GM19467 (cell line): ENCODE results near the gene NCOA3.
A peak's percentile ranks its signal among the peaks of the same experiment; 100 is the strongest.
"Not testable (repeated sequence)": the region's sequence is repeated elsewhere in the genome, so short reads cannot be mapped to it uniquely, and the experiment has no call there.

Experiments
- ATAC-seq: cut with Tn5 transposase; IDR thresholded peaks from one replicate; pipeline ENCODE4 v1.9.1; 2021; ENCODE audit warnings: mild to moderate bottlenecking, moderate library complexity; ENCODE audit not compliant: unreplicated experiment

The NCOA3 gene

DNA sequence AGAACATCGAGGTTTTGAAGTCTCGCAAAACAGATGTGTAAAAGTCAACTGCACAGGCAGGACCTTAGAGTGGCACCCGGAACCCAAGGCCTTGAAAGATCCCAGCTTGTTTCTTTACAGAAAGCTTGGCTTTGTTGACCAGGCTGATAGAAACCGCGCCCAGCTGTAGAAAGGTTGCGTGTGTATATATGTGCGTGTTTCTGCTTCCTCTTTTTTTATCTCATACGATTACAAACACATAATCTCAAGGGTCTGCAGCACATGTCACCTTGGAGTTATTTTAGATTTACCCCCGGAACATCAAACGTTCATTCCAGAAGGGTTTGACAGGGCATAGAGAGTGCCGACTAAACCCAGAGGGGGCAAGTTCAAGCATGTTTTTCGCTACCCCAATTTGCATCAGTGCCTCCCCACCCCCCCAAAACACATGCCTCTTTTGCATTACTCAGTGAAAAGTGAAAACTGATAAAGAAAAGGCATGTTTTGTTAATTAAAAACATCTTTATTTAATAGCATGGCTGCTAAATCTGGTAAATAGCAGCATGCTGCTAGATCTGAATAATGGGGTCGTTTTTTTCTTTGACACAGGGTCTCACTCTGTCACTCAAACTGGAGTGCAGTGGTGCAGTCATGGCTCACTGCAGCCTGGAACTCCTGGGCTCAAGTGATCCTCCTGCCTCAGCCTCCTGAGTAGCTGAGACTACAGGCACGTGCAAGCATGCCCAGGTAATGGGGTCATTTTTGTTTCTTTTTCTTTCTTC, 33.2 kb upstream of the NCOA3 start:
- ATAC-seq = no peak

- ATAC-seq = no peak
Observed at GRCh38 chr20:47475419-47476044, 26.2 kb upstream of the NCOA3 start.

- no peak for ATAC-seq
Observed at GRCh38 chr20:47476452-47476851, 25.2 kb upstream of the NCOA3 start.

GRCh38 chr20:47479093-47479492, 22.6 kb upstream of the NCOA3 start:
- no peak for ATAC-seq

GRCh38 chr20:47479506-47479905, 22.2 kb upstream of the NCOA3 start:
- no peak for ATAC-seq

GRCh38 chr20:47480239-47480638, 21.4 kb upstream of the NCOA3 start:
- no peak for ATAC-seq

- ATAC-seq = no peak
Observed at GRCh38 chr20:47480705-47481104, 21.0 kb upstream of the NCOA3 start.

DNA sequence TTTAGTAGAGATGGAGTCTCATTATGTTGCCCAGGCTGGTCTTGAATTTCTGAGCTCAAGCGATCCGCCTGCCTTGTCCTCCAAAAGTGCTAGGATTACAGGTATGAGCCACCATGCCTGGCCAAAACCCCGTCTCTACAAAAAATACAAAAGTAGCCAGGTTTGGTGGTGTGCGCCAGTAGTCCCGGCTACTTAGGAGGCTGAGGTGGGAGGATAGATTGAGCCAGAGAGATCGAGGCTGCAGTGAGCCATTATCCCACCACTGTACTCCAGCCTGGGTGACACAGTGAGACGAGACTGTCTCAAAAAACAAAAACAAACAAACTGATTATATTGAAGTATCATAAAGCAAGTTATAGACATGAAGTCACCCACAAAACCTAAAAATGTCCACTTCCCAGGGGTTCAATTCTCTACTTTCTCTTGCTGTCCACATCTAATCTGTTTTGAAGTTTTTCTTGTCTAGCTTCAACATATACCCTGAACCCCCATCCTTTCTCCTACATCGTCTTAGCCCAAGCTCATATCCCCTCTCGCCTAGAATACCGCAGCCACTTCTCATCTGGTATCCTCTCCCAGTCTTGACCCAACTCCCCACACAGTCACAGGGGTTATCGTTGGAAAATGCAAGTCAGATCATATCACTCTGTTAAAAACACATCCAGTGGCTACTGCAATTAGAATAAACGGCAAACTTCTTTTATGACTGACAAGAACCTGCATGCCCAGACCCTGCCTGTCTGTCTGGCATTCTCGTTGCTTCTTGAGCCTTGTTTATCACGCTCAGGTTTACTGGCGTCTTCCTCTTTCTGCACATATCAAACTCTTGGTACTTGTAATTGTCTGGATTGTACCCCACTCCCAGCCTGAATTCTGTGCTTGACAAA, 20.1 kb upstream of the NCOA3 start:
- ATAC-seq = no peak

DNA sequence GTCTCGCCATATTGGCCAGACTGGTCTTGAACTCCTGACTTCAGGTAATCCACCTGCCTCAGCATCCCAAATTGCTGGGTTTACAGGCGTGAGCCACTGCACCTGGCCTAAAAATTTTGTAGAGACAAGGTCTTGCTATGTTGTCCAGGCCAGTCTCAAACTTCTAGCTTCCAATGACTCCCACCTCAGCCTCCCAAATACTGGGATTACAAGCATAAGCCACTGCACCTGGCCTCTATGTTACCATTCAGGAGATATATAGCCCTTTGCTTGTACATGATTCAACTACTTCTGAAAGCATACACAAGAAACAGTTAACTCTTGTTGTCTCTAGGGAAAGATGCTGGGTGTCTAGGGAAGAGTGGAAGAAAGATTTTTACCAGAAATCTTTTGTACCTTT, 19.0 kb upstream of the NCOA3 start:
- no peak for ATAC-seq

GRCh38 chr20:47484303-47484702, 17.4 kb upstream of the NCOA3 start:
- no peak for ATAC-seq

DNA sequence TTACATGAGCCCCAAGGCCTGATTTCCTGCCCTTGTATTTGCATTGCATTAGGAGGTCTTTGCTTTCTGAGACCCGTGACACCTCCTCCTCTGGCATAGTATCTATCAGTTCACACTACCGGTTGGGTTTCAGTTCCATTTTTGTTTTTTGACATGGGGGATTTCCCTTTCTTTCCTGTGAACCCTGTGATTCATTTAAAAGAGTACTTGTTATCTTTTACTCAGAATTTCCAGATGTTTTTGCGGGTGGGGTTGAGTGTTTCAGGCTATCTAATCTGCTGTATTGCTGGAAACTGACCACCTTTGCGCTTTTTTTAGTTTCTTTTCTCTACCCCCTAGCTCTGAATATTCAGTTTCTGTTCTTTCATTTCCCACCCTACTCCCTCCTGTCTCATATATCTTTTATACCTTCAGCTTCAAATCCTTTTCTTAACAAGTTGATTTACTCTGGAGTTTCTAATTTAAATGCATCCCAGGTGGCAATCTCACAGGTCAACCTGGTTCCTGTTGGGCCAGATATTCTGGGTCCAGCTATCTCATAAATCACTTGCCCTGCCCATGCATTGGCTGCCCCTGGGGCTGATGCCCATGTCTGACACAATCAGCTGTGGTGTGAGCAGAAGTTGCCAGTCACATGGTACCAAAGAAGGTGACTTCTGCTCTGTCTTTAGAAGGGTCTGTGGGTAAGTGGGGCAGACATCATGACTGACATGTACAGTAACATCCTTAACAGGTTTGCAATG, 14.3 kb upstream of the NCOA3 start:
- peak; percentile 72 for ATAC-seq

DNA sequence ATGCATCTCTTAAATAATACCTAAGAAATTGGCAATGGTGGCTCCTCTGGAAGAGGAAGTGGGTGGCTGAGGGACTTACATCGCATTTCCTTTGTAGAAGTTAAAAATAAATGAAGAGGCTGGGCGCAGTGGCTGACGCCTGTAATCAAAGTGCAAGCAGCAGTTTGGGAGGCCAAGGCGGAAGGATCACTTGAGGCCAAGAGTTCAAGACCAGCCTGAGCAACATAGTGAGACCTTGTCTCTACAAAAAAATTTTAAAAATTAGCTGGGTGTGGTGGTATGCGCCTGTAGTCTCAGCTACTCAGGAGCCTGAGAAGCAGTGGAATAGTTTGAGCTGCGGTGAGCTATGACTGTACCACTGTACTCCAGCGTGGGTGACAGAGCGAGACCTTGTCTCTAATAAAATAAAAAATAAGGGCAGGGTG, 12.2 kb upstream of the NCOA3 start:
- no peak for ATAC-seq

DNA sequence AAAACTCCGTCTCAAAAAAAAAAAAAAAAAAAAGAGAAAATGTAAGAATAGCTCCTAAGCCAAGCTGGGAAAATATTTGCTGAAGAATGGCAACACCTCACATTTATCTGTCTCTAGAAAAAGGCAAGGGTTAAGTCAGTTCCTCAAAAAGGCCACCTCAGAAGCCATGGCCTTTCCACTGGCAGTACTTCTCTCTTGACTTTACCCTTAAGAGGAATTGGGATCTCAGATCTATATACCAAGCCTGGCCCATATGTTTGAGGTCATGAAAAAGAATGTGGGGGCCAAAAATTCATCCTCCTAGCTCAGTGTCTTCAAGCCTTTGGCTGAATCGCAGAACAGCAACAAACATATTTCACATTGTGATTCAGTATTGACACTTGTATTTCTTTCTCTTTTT, 10.9 kb upstream of the NCOA3 start:
- no peak for ATAC-seq

DNA sequence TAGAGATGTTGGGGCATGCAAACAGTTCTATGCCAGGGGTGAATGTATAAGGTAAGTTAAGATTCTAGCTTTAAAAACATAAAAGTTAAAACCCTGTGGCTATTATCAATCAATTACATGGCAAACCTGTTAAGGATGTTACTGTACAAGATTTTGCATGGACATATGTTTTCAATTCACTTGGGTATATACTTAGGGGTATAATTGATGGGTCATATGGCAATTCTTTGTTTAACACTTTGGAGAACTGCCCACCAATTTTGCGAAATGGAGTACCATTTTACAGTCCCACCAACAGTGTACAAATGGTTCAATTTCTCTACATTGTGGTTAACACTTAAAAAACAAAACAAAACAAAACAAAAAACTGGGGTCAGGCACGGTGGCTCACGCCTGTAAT, 9.4 kb upstream of the NCOA3 start:
- no peak for ATAC-seq

GRCh38 chr20:47493175-47493962, 8.3 kb upstream of the NCOA3 start:
- ATAC-seq = no peak

DNA sequence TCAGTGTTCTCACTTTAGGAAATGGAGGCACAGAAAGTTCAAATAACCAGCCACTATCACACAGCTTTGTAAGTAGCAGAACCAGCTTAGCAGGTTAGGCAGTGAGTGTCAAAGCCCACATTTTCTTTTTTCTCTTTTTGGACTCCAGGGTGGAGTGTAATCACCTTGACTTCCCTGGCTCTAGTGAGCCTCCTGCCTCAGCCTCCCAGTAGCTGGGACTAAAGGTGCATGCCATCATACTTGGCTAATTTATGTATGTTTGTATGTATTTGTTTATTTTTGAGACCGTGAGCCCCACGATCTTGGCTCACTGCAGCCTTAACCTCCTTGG, 7.8 kb upstream of the NCOA3 start:
- ATAC-seq = no peak

- not testable (repeated sequence) for ATAC-seq
Observed at GRCh38 chr20:47494606-47495005, 7.1 kb upstream of the NCOA3 start.

DNA sequence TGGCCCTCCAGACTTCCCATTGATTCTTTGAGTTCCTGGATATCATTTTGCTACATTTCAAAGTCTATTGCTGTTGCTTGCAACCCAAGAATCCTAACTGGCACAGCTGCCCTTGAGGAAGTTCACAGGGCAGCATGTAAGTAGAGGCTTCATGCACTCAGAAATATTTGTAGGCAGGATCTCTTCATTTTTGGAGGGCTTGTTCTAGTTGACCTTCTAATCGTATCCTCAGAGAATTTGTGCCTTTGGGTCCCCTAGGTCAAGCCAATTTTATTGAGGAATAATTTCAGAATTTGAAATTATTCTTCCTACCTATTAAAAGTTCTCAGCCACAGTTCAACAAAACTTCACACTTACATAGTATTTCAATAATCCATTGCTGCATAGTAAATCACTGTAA, 5.6 kb upstream of the NCOA3 start:
- ATAC-seq = no peak

GRCh38 chr20:47498606-47499005, 3.1 kb upstream of the NCOA3 start:
- no peak for ATAC-seq

- ATAC-seq = no peak
Observed at GRCh38 chr20:47499053-47499452, 2.6 kb upstream of the NCOA3 start.
